GM21447 (cell line): ENCODE results near the gene DDR1.
"Not testable (repeated sequence)": the region's sequence is repeated elsewhere in the genome, so short reads cannot be mapped to it uniquely, and the experiment has no call there.

ENCODE experiments used
- ATAC-seq: cut with Tn5 transposase; IDR thresholded peaks from one replicate; pipeline ENCODE4 v1.9.1; 2021; ENCODE audit not compliant: unreplicated experiment

Gene DDR1

GRCh38 chr6:30891816-30892538 lies 7.7 kb downstream of the DDR1 start:
- no peak for ATAC-seq

- no peak for ATAC-seq
These were observed 8.8 kb downstream of the DDR1 start for GRCh38 chr6:30893001-30893591.

DNA sequence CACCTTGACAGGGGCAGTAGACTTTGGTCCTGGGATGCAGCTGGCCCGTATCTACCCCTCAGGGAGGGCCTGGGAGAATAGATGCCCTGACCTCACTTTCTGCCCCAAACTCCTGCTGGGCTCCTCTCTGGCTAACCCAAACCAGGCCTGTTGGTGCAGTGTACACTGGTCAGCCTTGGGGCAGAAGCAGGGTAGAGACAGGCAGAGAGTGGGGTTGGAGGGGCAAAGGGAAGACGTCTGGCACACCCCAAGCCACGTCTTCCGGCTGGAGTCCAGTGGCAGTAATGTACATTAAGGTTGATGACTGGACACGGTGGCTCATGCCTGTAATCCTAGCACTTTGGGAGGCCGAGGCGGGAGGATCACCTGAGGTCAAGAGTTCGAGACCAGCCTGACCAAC lies 9.3 kb downstream of the DDR1 start:
- no peak for ATAC-seq

- no peak for ATAC-seq
These were observed 10.1 kb downstream of the DDR1 start for GRCh38 chr6:30894381-30894780.

DNA sequence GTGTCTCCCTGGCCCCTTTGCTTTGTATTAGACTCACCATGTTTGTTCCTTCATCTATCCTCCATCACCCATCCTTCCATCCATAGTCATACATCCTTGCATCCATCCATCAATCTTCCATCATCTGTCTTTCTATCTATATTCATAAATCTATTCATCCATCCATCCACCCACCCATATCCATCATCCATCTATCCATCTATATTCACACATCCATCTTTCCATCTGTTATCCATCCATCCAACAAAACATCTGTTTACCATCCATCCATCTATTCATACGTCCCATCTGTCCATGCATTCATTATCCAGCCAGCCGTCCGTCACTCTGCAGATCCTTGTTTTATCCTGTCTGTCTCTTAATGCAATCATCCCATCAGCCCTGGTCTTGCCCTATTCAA lies 10.6 kb downstream of the DDR1 start:
- ATAC-seq: no peak

GRCh38 chr6:30895343-30895742 lies 11.0 kb downstream of the DDR1 start:
- ATAC-seq: no peak

DNA sequence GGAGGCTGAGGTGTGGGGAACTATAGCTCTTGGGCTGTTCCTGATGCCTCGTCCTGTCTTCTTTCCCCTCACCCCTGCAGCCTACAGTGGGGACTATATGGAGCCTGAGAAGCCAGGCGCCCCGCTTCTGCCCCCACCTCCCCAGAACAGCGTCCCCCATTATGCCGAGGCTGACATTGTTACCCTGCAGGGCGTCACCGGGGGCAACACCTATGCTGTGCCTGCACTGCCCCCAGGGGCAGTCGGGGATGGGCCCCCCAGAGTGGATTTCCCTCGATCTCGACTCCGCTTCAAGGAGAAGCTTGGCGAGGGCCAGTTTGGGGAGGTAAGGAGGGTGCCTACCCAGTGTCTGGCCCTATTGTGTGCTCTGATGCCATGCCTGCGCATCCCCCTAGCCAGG lies 12.2 kb downstream of the DDR1 start:
- no peak for ATAC-seq

DNA sequence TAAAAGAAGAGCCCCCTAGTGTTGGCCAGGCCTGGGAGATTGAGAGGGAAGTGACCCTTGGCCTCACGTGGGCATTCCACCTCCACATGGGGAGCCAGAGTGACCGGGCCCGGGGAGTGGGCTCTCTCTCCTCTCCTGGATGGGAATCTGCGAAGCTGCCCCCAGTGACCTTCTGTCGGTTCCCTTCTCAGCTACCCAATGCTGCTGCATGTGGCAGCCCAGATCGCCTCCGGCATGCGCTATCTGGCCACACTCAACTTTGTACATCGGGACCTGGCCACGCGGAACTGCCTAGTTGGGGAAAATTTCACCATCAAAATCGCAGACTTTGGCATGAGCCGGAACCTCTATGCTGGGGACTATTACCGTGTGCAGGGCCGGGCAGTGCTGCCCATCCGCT lies 13.6 kb downstream of the DDR1 start:
- no peak for ATAC-seq

DNA sequence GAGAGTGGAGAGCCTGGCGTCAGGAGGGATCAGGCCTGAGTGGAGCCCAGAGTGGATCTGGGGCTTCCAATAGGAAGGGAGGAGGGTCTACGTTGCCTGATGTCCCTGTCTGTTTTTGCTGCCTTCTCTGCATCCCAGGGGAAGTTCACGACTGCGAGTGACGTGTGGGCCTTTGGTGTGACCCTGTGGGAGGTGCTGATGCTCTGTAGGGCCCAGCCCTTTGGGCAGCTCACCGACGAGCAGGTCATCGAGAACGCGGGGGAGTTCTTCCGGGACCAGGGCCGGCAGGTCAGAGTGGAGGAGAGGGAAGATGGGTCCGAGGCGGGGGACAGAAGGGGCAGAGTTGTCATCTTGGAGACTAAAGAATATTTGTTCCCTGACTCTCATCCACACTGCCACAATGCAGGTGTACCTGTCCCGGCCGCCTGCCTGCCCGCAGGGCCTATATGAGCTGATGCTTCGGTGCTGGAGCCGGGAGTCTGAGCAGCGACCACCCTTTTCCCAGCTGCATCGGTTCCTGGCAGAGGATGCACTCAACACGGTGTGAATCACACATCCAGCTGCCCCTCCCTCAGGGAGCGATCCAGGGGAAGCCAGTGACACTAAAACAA lies 14.5 kb downstream of the DDR1 start:
- ATAC-seq: no peak

GRCh38 chr6:30900863-30901417 lies 16.6 kb downstream of the DDR1 start:
- no peak for ATAC-seq

- no peak for ATAC-seq
These were observed 17.1 kb downstream of the DDR1 start for GRCh38 chr6:30901436-30901835.

DNA sequence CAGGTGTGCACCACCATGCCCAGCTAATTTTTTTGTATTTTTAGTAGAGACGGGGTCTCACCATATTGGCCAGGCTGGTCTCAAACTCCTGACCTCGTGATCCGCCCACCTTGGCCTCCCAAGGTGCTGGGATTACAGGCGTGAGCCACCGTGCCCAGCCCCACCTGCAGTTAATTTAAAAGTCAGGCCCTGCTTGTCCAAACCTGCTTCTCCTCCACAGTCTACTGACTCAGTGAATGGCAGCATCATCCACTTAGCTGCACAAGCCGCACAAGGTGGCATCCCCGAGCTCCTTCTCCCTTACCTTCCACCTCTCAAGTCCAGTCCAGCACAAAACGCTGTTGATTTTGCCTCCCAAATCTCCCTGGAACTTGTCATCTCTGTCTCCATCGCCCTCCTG lies 17.9 kb downstream of the DDR1 start:
- ATAC-seq: not testable (repeated sequence)

DNA sequence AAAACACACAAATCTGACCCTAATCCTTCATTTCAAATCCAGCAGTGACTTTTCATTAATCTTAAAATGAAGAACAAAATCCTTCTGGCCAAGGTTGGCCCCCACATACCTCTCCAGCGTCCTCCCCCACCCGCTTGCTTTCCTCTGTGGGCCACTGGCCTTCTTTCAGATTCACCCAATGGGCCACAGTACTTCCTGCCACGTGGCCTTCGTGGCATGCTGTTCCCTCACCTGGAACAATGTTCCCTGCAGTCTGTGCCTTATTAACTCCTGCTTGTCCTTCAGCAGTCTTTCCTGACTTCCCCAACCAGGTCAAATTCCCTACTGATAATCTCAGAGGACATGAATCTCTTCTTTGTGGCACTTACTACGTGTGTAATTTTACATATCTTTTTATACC lies 18.4 kb downstream of the DDR1 start:
- no peak for ATAC-seq

- no peak for ATAC-seq
These were observed 18.9 kb downstream of the DDR1 start for GRCh38 chr6:30903236-30903635.

DNA sequence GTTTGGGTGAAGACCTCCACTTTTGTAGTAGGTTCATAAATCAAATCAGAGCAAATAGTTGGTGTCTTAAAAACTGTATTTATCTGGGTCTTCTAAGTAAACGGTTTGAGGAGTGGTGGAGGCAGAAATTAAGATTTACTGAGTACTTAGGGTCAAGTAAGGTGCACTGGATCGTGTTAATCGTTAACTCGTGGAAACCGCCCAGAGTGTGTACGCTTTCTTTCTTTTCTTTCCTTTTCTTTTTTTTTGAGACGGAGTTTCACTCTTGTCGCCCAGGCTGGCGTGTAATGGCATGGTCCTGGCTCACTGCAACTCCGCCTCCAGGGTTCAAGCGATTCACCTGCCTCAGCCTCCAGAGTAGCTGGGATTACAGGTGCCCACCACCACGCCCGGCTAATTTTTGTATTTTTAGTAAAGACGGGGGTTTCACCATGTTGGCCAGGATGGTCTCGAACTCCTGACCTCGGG lies 23.0 kb downstream of the DDR1 start:
- not testable (repeated sequence) for ATAC-seq

DNA sequence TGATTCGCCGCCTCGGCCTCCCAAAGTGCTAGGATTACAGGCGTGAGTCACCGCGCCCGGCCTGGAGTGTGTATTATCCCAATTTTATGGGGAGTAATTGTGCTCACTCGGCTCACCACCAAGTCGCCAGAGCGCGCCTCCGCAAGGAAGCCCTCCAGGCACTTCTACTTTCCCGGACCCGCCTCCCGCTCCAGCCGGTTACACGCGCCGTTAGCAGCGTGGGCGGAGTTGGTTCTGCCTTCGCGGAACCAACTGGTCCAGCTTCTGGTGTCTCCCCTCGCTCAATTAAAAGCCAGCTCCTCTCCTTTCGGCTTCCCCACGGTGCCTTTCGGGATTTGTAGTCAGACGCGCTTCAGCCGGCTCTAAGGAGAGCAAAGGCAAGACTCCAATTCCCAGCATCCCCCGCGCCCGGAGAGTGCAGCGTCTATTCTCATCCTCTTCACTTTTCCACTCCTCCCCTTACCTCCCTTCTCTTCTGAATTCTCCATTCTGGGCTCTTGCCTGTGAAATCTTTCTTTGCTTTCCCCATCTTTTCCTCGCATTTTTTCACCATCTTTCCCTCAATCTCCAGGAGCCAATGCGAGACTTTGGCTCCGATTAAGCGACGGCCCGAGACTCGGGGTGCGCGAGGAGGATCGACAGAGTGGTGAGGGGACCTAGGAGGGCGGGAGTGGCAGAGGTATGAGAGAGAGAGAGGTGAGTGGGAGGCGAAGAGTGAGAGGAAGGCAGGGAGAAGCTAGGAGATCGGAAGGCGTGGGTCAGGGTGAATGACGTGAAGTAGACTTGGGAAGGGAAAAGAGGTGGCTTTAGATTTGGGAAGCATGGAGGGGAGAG lies 23.7 kb downstream of the DDR1 start, which contains the start of gene GTF2H4:
Gene GTF2H4 (plus strand): TSS at position 450 of the 834 bp plus-strand sequence.
- peak; percentile 93 for ATAC-seq

DNA sequence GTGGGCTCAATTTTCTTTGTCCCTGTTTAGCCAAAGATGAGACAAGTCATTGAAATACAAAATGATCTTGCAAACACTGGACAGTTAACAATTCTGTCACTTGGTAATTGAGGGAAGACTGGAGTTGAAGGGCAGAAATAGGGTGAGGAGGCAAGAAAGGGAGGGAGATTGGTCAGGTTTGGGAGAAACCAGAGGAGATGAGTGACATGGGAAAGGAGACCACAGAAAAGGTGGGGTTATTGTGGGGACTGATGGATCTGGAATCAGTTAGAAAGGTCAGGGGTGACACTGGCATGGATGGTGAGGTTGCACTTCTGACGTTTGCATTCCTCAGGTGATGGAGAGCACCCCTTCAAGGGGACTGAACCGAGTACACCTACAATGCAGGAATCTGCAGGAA lies 24.4 kb downstream of the DDR1 start:
- no peak for ATAC-seq

GRCh38 chr6:30910473-30910872 lies 26.2 kb downstream of the DDR1 start:
- not testable (repeated sequence) for ATAC-seq

GRCh38 chr6:30912746-30913520 lies 28.6 kb downstream of the DDR1 start:
- no peak for ATAC-seq

DNA sequence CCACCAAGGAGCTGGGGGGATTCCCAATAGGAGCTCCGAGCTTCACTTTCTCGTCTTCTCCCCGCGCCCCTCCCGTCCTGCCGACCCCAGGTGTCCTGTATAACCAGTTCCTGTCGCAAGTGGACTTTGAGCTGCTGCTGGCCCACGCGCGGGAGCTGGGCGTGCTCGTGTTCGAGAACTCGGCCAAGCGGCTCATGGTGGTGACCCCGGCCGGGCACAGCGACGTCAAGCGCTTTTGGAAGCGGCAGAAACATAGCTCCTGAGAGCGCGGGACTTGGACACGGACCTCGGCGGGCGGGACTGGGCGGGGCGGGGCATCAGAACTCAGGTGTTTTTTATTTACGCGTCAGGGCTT lies 29.4 kb downstream of the DDR1 start:
- ATAC-seq: no peak
